AG09319 (cell line): ENCODE data around the gene PDIA6.

ENCODE experiments used
- DNase-seq: peaks from one replicate; pipeline ENCODE4 v3.0.0-alpha.2; 2010; ENCODE audit warnings: low read depth; ENCODE audit errors: extremely low read depth
- TF ChIP-seq, protein P1 (sequence below): IDR thresholded peaks from 2 replicates; pipeline ENCODE4 v1.5.1; 2011; ENCODE audit warnings: low read depth, mild to moderate bottlenecking, inconsistent platforms, low read length, moderate library complexity

PDIA6 gene

GRCh38 chr2:10792660-10793400 lies 19.8 kb downstream of the PDIA6 start:
- TF ChIP-seq, protein P1, sequence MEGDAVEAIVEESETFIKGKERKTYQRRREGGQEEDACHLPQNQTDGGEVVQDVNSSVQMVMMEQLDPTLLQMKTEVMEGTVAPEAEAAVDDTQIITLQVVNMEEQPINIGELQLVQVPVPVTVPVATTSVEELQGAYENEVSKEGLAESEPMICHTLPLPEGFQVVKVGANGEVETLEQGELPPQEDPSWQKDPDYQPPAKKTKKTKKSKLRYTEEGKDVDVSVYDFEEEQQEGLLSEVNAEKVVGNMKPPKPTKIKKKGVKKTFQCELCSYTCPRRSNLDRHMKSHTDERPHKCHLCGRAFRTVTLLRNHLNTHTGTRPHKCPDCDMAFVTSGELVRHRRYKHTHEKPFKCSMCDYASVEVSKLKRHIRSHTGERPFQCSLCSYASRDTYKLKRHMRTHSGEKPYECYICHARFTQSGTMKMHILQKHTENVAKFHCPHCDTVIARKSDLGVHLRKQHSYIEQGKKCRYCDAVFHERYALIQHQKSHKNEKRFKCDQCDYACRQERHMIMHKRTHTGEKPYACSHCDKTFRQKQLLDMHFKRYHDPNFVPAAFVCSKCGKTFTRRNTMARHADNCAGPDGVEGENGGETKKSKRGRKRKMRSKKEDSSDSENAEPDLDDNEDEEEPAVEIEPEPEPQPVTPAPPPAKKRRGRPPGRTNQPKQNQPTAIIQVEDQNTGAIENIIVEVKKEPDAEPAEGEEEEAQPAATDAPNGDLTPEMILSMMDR = no peak
- DNase-seq = no peak

DNA sequence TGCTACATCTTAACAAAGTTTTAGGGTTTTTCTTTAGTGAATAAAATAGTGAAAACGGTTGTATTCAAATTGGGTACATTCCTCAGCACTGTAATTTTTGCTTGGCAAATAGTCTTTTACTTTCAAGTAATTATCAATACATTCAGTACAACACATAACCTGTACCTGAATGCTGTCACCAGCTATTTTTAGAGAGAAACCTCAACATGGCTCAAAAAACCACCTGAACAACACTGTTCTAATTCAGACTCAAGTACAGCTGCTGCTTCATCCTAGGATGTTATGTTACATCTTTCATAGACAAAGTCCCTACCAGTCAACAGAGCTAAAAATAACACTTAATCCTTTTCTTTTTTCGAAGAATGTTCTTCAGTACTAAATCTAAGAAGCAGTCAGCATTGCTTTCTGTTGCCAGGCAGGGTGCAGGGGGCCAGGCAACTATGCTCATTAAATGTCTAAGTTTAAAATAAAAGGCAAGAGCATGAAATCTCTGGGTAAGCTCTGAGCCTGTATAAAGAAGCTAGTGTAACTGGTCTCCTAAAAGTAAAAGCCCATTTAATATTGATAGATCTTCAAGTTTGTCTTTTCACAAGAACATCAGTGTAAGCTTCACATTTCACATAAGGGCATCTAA lies 20.5 kb downstream of the PDIA6 start:
- TF ChIP-seq, protein P1 = no peak

DNA sequence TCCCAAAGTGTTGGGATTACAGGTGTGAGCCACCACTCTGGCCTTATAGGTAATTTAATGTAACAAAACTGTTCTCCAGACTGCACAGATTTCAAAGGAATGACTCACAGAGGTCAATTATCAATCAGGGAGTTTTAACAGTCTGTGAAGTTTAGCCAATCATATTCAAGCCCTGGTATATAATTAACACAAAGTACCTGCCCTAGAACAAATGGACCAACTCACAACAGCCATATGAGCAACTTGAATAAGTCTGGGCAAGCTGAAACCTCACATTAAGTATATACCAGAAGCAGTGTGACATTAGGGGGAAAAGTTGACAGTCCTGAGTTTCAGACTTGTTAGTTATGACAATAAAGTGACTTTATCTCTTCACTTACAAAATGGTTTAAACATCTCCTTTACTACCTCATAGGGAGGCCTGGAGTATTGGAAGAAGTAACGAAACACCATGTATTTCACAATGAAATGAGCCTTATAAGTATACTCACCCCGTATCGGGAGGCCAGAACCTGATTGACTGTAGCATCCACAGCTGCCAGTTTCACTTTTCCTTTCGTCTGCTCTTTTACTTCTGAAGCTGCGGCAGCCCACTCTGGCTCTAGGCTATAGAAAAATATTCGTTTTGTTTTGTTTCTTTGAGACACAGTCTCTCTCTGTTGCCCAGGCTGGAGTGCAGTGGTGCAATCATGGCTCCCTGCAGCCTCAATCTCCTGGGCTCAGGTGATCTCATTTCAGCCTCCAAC lies 22.2 kb downstream of the PDIA6 start:
- no peak for DNase-seq
- TF ChIP-seq, protein P1 = no peak

More for the DNA sequence above, 20.5 kb downstream of the PDIA6 start:
- DNase-seq = no peak

- DNase-seq = no peak
- TF ChIP-seq, protein P1 = no peak
Measured at GRCh38 chr2:10788855-10789254, 23.7 kb downstream of the PDIA6 start.

DNA sequence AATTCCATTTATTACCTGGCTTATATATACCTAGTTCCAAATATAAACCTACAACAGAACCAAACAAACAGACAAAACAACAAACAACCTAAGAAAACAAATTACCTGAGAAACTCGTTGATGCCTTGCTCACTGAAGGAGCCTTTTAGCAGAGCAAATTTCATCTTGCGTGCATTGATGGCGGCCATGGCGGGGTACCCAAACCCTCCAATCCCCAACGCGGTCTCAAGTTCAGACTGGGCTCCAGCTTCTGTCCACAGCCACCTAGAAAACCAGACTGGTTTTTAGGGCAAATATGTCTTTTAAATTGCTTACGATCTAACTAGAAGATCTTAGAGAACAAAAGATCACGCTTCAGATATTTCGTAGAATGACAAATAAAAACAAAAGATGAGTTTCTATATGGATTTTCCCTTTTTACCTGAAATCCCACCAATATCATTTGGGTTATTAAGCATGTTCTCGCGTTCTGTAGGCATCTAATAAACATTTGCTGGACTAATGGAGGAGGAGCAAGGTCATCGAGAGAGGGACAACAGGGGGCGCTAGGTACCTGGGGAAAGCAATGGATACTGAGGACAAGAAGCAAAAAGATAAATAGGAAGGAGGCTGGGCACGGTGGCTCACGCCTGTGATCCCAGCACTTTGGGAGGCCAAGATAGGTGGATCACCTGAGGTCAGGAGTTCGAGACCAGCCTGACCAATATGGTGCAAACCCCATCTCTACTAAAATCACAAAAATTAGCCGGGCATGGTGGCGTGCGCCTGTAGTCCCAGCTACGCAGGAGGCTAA lies 25.2 kb downstream of the PDIA6 start:
- DNase-seq = no peak
- TF ChIP-seq, protein P1 = peak; percentile 14

- TF ChIP-seq, protein P1 = no peak
- DNase-seq = no peak
Measured at GRCh38 chr2:10786240-10786982, 26.2 kb downstream of the PDIA6 start.
